ENCODE data around the gene SCP2. TPM values are rescaled to one million over a fixed set of nuclear protein-coding genes. Genes with fewer than 3 reads are reported as not detected.

The SCP2 gene
- total and polyA plus RNA-seq, 2 of the 4 experiments (the other 2 are of a cell fraction) = 70.4 to 83.1 TPM

- Histone ChIP-seq H3K27ac (ENCODE audit: insufficient read depth, low read length) (no peak overlapping the region), H2AK5ac (ENCODE audit: low read depth, low read length) (no peak overlapping the region), H3K18ac (ENCODE audit: low read depth, low read length) (no peak overlapping the region), H4K5ac (ENCODE audit: low read depth, low read length) (no peak overlapping the region), H2BK20ac (ENCODE audit: low read depth, low read length) (no peak overlapping the region), H4K91ac (ENCODE audit: insufficient read depth, low read depth, low read length) (no peak overlapping the region), H3K14ac (replicated peaks; ENCODE audit: low read depth, low read length) (no peak overlapping the region), H2BK120ac (ENCODE audit: low read depth, low read length) (no peak overlapping the region), H2BK15ac (ENCODE audit: low read depth, low read length) (no peak overlapping the region), H3K56ac (ENCODE audit: extremely low read depth, insufficient read depth, low read length) (no peak overlapping the region), H3K79me1 (ENCODE audit: low read depth in 1 of 2, low read length in 2 of 2) (peaks cover 42 to 81% of the 10 kb centered on the region in 2 experiments), H2BK5ac (ENCODE audit: low read depth, low read length, poor library complexity, severe bottlenecking) (no peak overlapping the region), H3K4me2 (ENCODE audit: low read depth, low read length) (no peak overlapping the region), H3K4me1 (ENCODE audit: control insufficient read depth, insufficient read depth, low read length) (peaks cover 8% of the 10 kb centered on the region), H3K27me3 (ENCODE audit: control insufficient read depth, insufficient read depth, low read length) (no peaks in the 10 kb centered on the region), H3K9me1 (ENCODE audit: insufficient read depth, low read length) (peaks cover 5% of the 10 kb centered on the region), H3K23ac (ENCODE audit: low read depth, low read length) (no peak overlapping the region), H3K9ac (ENCODE audit: low read depth, low read length) (no peak overlapping the region), H2AFZ (replicated peaks; ENCODE audit: low read length, poor library complexity) (no peak overlapping the region), H3K4me3 (ENCODE audit: insufficient read depth, low read depth, low read length) (no peak overlapping the region), H4K8ac (ENCODE audit: low read depth in 2 of 2, low read length in 2 of 2) (no peak overlapping the region; a peak in 1 of 4 replicates), H3K36me3 (ENCODE audit: control insufficient read depth, insufficient read depth, low read length) (peaks cover 3% of the 10 kb centered on the region; the same call in 1 of the 2 replicates), H3K9me3 (ENCODE audit: control insufficient read depth, insufficient read depth, low read length) (no peaks in the 10 kb centered on the region), H3K4ac (ENCODE audit: low read depth, low read length) (no peak overlapping the region), H4K20me1 (ENCODE audit: insufficient read depth, low read length) (peaks cover 8% of the 10 kb centered on the region; the same call in 1 of the 2 replicates), H2AK9ac (replicated peaks; ENCODE audit: low read depth, low read length, poor library complexity) (no peak overlapping the region)
- POLR2A ChIA-PET (ENCODE audit: unreplicated experiment) = no interaction called here
- no TSS peak for BruUV-seq (replicated peaks)
- in situ Hi-C loops (cut with MboI; ENCODE audit: low sequenced_read_pairs) = no loop called here
- dilution Hi-C loops (cut with HindIII; ENCODE audit: low sequenced_read_pairs, unreplicated experiment) = no loop called here
- WGBS, 2 experiments (ENCODE audit: extremely low coverage in 2 of 2, insufficient read length in 1 of 2) = no CpG with 5 or more reads among the region's 1 CpG
- DNase-seq (no peak), ATAC-seq (ENCODE audit: low read depth) (no peak)
- TF ChIP-seq ELK1 (IDR thresholded peaks at IDR 0.05; ENCODE audit: borderline replicate concordance, low read depth, low read length) = no peak
- no peak for TF ChIP-seq RAD21 (IDR thresholded peaks at IDR 0.05; ENCODE audit: low read length)
- TF ChIP-seq BHLHE40 (IDR thresholded peaks at IDR 0.05; ENCODE audit: low read depth, low read length) = no peak
- TF ChIP-seq SMC3 (IDR thresholded peaks at IDR 0.05; ENCODE audit: low read depth, low read length) = no peak
- TF ChIP-seq NFE2L2 (IDR thresholded peaks at IDR 0.05; ENCODE audit: low read depth, low read length) = no peak
- TF ChIP-seq MXI1 (IDR thresholded peaks at IDR 0.05; ENCODE audit: borderline replicate concordance, low read depth, low read length) = no peak
- no peak for TF ChIP-seq RFX5 (IDR thresholded peaks at IDR 0.05; ENCODE audit: low read depth, low read length)
- no peak for TF ChIP-seq MAZ (IDR thresholded peaks at IDR 0.05; ENCODE audit: borderline replicate concordance, low read depth, low read length)
- TF ChIP-seq CHD1 (IDR thresholded peaks at IDR 0.05; ENCODE audit: low read depth, low read length) = no peak
- TF ChIP-seq USF2 (IDR thresholded peaks at IDR 0.05; ENCODE audit: low read depth, low read length) = no peak
- TF ChIP-seq RCOR1 (IDR thresholded peaks at IDR 0.05; ENCODE audit: insufficient replicate concordance, low read length) = no peak
- no peak for TF ChIP-seq CTCF (conservative IDR thresholded peaks at IDR 0.05; ENCODE audit: low read depth, low read length)
- TF ChIP-seq FOS (IDR thresholded peaks at IDR 0.05; ENCODE audit: low read depth, low read length) = no peak
- TF ChIP-seq MAFK (IDR thresholded peaks at IDR 0.05; ENCODE audit: low read depth, low read length) = no peak
- no peak for TF ChIP-seq CEBPB (IDR thresholded peaks at IDR 0.05; ENCODE audit: low read depth, low read length)
- TF ChIP-seq POLR2A (IDR thresholded peaks at IDR 0.05; ENCODE audit: low read depth, low read length) = no peak
- CTCF ChIA-PET = no interaction called here
- intact Hi-C loops (cut with micrococcal nuclease) = no loop called here
These were observed 95.1 kb downstream of the SCP2 start for GRCh38 chr1:53022179-53022578.
